ENCODE data around the gene SLC16A1.

DNA sequence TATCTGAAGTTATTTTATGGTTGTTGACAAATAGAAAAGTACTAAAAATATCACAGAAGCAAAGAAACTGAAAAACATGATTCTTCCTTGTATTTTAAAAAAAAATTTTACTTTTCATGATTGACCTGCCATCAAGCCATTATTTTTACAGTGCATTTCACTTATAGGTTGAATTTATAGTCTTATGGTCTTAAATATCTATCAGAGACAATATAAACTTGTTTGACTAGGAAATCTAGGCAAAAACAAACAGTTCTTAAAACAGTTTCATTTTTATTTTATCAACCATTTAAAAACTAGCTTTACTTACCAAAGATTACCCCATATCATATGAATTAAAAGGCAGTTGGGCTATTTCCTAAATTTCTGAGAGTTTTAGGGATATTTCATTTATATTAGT is 59.2 kb downstream of the SLC16A1 start:
- TF ChIP-seq POLR2A (IDR thresholded peaks at IDR 0.05; ENCODE audit: low read depth, low read length): no peak
- no peak for TF ChIP-seq TAF1 (IDR thresholded peaks at IDR 0.05; ENCODE audit: low read depth, low read length)
- TF ChIP-seq POLR2AphosphoS5 (IDR thresholded peaks at IDR 0.05; ENCODE audit: low read depth, low read length): no peak
- TF ChIP-seq PAX5 (IDR thresholded peaks at IDR 0.05; ENCODE audit: insufficient read depth, low read length, severe bottlenecking): no peak
- TF ChIP-seq POU2F2 (IDR thresholded peaks at IDR 0.05; ENCODE audit: low read depth, low read length): no peak
- TF ChIP-seq SPI1 (IDR thresholded peaks at IDR 0.05; ENCODE audit: low read depth, low read length): no peak

Measured in GM12891 (cell line).